ENCODE results near the gene FRMPD2. TPM values are rescaled to one million over a fixed set of nuclear protein-coding genes. Genes with fewer than 3 reads are reported as not detected.
"Not testable (repeated sequence)": the region's sequence is repeated elsewhere in the genome, so short reads cannot be mapped to it uniquely, and the experiment has no call there.

Gene FRMPD2
- total RNA-seq, 1 donor from 2014 or later, result not detected

DNA sequence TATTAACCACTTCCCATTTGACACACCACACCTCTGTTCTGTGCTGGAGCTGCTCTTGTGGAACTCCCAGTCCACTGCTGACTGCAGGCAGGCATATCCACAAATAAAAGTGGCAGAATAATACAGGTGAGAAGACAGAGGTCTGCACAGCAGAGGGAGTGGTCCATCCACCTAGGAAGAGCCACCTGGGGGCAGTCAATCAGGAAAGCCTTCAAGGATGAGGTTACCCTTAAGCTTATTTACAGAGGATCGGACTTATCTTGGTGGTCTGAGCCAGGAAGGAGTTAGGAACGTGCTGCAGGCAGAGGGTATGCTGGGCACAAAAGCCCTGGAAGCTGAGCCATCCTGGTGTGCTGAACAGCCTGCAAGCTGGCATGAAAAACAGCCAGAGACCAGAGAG lies 78.7 kb downstream of the FRMPD2 start:
- ATAC-seq, result no peak

DNA sequence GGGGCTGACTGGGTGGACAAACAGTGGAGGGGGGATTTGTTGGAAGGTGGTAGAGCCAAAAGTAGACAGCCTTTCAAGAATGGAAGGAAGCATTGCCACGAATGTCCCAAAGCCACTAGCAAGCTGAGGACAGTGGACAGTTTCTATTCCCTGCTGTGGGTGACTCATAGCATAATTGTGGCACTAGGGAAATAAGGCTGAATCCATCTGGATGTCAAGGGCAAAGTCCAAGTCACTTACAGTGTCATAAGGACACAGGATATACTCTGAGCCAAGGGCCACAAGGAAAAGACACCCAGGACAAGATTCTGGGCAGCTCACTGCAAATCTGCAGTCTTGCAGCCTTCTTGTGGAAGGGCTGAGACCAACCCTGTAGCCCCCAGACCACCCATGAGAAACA lies 79.7 kb downstream of the FRMPD2 start:
- no peak for ATAC-seq

GRCh38 chr10:48193556-48193955 lies 80.9 kb downstream of the FRMPD2 start:
- no peak for ATAC-seq

GRCh38 chr10:48192881-48193450 lies 81.5 kb downstream of the FRMPD2 start:
- ATAC-seq, result no peak

GRCh38 chr10:48187713-48188485 lies 86.6 kb downstream of the FRMPD2 start:
- ATAC-seq, result no peak

DNA sequence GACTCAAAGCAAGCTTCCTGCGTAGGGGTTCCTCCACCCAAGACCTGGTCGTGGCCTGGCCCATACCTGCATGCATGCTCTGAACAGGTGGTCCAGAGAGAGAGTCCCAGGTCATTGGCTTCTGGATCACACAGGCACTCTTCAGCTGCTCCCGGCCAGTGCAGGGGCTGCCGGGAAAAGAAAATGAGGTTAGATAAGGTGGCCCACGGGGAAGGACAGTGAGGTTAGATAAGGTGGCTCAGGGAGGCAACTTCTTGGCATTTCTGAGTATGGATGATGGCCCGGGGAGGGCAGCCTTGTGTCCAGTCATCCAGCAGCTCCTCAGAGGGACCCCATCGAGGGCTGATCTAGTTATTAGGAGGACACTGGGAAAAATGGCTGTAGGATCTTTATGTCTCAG lies 87.4 kb downstream of the FRMPD2 start:
- no peak for ATAC-seq

DNA sequence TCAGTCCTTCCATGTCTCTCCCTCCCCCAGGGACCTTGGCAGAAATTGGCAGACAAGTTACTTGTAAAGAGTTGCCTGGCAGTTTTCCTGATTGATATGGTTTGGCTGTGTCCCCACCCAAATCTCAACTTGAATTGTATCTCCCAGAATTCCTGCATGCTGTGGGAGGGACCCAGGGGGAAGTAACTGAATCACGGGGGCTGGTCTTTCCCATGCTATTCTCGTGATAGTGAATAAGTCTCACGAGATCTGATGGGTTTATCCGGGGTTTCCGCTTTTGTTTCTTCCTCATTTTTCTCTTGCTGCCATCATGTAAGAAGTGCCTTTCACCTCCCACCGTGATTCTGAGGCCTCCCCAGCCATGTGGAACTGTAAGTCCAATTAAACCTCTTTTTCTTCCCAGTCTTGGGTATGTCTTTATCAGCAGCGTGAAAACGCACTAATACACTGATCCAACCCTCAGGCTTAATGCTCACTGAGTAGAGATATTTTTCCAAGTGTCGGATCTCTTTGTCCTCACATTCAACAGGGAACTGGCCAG lies 88.2 kb downstream of the FRMPD2 start:
- ATAC-seq, result not testable (repeated sequence)

GRCh38 chr10:48184224-48184623 lies 90.3 kb downstream of the FRMPD2 start:
- no peak for ATAC-seq

DNA sequence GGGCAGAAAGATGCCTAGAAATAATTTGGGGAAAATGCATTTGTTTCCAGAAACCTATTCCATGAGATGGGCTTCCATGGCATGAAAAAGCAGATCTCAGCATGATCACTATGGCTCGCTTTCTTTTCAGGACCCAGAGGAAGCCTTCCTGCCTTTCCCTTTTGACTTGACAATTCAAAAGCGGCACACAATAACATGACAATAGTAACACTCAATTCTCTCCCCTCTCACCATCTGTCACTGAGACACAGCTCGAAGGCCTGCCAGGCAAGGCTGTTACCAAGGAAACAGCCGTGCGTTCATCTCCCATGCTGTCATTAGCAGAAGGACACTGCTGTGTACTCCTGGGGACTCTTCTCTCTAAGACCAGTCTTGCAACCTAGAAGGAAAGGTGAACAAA lies 101.8 kb downstream of the FRMPD2 start:
- ATAC-seq, result not testable (repeated sequence)

DNA sequence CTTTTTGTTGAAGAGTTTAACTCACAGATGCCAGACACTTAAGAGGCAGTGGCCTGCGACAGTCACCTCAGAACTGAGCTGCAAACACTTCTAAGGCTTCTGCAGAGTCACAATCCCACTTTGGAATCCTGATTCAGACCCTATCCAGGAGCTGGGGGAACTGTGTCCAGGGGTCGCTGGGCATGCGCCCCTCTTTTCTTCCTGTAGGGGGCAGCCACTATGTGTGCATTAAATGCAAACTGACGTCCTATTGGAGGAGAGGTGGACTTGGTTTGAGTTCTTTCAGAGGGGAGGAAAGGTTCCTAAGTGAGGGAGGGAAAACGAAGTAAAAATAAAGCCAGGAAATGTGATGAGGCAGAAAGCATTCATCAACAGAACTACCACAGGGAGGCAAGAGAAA lies 113.8 kb downstream of the FRMPD2 start:
- ATAC-seq, result not testable (repeated sequence)

- ATAC-seq, result not testable (repeated sequence)
Measured at GRCh38 chr10:48160163-48160562, 114.3 kb downstream of the FRMPD2 start.

GRCh38 chr10:48154211-48155140 lies 120.0 kb downstream of the FRMPD2 start:
- ATAC-seq, result peak; percentile 45

GRCh38 chr10:48147643-48148042 lies 126.9 kb downstream of the FRMPD2 start:
- ATAC-seq, result not testable (repeated sequence)

DNA sequence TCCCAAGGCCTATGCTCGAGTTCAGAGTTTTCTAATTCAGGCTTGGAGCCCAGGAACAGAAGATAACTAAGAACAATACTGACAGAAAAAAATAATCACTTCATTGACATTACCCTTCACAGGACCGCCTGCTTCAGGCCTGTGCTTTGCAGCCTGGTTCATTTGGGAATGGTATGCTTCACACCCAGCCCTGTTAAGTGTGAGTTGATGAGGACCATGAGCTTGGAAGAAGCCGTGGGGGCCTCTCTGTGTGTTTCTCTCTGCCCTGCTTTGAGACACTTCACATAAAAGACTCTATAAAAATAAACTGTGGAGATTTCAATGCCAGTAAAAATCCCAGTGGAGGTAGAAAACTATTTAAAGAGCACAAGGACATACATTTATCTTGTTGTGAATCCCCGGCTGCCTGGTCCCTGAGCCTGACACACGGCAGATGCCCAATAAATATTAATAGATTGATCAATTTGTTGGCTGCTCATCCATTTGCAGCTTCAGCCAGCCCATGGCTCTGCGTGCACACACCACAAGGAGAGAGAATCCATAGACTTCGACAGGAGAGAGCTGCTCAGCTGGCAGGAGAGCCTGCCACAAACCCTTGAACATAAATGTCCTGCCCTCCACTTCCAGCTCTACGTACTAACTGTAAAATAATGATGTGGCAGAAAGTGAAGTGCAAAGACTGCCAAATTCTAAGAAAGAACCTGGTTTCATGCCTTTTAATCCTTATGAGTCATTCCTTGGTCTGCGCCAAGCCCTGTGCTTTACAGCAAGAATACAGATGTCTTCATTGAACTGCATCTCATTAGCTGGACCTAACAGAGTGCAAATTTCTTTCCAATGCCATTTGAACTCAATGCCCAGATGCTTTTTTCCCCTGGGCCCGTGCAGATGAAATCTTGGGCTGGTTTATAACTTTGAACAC lies 130.5 kb downstream of the FRMPD2 start:
- ATAC-seq, result peak; percentile 80

DNA sequence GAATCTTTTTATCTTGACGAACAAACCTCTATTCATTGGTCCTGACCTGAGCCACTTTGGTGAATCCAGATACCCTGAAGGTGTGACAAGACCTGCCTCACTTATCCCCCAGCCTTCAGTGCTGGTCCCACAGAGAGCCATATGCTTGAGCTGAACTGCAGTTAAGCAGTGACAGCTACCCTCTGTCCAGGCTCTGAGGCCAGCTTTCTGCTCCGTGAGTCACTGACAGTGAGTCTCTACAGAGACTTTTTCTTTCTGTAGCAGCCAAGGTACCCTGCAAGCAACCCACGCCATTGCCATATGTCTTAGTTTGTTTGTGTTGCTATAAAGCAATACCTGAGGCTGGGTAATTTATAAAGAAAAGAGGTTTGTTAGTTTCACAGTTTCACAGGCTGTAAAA lies 133.5 kb downstream of the FRMPD2 start:
- not testable (repeated sequence) for ATAC-seq

GRCh38 chr10:48139953-48140850 lies 134.3 kb downstream of the FRMPD2 start:
- peak; percentile 42 for ATAC-seq

DNA sequence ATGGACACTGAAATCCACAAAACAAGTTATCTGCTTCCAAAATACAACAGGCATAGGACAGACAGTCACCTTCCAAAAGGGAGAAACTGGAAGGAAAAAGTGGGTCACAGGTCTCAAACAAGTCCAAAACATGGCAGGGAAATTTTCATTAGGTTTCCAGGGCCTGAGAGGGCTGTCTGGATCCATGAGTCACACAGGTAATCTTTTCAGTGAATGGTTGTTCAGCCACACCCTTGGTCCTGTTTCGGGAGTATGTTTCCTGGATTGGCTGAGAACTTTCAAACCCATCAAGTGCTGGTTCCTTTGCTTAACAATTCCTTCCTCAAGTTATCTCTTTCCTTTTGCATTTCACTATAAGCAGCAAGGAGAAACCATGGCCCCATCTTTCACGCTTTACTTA lies 145.5 kb downstream of the FRMPD2 start:
- ATAC-seq, result peak; percentile 79

- not testable (repeated sequence) for ATAC-seq
Measured at GRCh38 chr10:48126251-48126650, 148.2 kb downstream of the FRMPD2 start.

- not testable (repeated sequence) for ATAC-seq
Measured at GRCh38 chr10:48125631-48126030, 148.9 kb downstream of the FRMPD2 start.

DNA sequence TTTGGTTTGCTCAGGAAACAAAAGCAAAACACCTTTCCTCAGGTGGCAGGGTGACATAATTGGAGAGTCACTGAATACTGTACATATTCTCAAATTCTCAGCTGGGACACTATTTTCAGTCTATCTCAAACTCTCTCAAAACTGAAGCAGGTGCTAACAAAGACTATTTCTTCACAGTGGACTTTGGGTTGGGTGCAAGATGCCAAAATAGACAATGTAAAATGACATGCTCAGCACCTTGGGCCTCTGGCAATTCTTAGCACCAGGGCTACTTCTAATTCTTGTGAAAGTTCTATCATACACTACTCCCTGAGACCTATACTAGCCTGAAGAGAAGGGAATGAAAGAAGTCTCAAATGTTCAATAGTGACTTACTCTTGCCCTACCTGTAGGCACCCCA lies 151.9 kb downstream of the FRMPD2 start:
- ATAC-seq, result not testable (repeated sequence)

DNA sequence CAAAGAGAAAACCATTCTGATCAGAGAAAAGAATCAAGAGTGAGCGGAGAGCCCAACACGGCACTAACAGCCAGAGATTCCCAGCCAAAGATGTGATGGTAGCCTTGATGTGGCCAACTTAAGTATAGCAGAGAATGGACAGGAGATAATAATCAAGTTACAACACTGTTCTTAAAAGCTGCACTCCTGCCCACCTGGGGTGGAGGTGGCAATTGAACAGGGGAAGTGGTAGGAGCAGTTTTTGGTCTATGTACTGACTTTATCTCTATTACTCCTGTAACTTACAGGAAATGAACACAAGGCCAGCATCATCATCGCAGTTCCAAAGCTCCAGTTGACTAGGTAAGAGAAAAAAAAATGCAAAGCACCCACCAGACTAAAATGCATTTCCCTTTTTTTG lies 164.2 kb downstream of the FRMPD2 start:
- not testable (repeated sequence) for ATAC-seq

All from esophagus mucosa (tissue), 1 donor.